ENCODE measurements around the gene SLC25A27. TPM values are rescaled to one million over a fixed set of nuclear protein-coding genes. Genes with fewer than 3 reads are reported as not detected.

SLC25A27 gene
- total and polyA plus RNA-seq, 2 of the 4 experiments (the other 2 are of a cell fraction): 1.3 TPM; not detected in 1

GRCh38 chr6:46628498-46628897 lies 24.3 kb upstream of the SLC25A27 start:
- no peak overlapping the region for H3K27ac ChIP-seq (ENCODE audit: insufficient read depth, low read length)
- intact Hi-C loops (cut with micrococcal nuclease) (loop anchor here (2.0 to 5.0 kb wide), 2 partner anchors 406 to 538 kb away; no protein-coding TSS in a partner anchor), in situ Hi-C loops (cut with MboI; ENCODE audit: low sequenced_read_pairs) (no loop called here), dilution Hi-C loops (cut with HindIII; ENCODE audit: low sequenced_read_pairs, unreplicated experiment) (no loop called here)
- no peak overlapping the region for H3K4ac ChIP-seq (ENCODE audit: low read depth, low read length)
- no peak overlapping the region for H2BK5ac ChIP-seq (ENCODE audit: low read depth, low read length, poor library complexity, severe bottlenecking)
- no peak overlapping the region for H2AK9ac ChIP-seq (replicated peaks; ENCODE audit: low read depth, low read length, poor library complexity)
- ChIA-PET CTCF (no interaction called here), POLR2A (ENCODE audit: unreplicated experiment) (no interaction called here)
- no peak overlapping the region for H2BK120ac ChIP-seq (ENCODE audit: low read depth, low read length)
- no peaks in the 10 kb centered on the region for H3K36me3 ChIP-seq (ENCODE audit: control insufficient read depth, insufficient read depth, low read length)
- no peaks in the 10 kb centered on the region for H4K20me1 ChIP-seq (ENCODE audit: insufficient read depth, low read length)
- no peak overlapping the region for H3K23ac ChIP-seq (ENCODE audit: low read depth, low read length)
- no peak overlapping the region for H3K18ac ChIP-seq (ENCODE audit: low read depth, low read length)
- H3K79me1 ChIP-seq (ENCODE audit: low read depth in 1 of 2, low read length in 2 of 2): no peaks in the 10 kb centered on the region
- H3K9me1 ChIP-seq (ENCODE audit: insufficient read depth, low read length): no peaks in the 10 kb centered on the region
- no peak overlapping the region for H4K8ac ChIP-seq (ENCODE audit: low read depth in 2 of 2, low read length in 2 of 2)
- no peak overlapping the region for H3K4me3 ChIP-seq (ENCODE audit: insufficient read depth, low read depth, low read length)
- no peak overlapping the region for H3K4me2 ChIP-seq (ENCODE audit: low read depth, low read length)
- no peak overlapping the region for H2BK15ac ChIP-seq (ENCODE audit: low read depth, low read length)
- no peak overlapping the region for H2AK5ac ChIP-seq (ENCODE audit: low read depth, low read length)
- no peaks in the 10 kb centered on the region for H3K4me1 ChIP-seq (ENCODE audit: control insufficient read depth, insufficient read depth, low read length)
- no peak overlapping the region for H4K91ac ChIP-seq (ENCODE audit: insufficient read depth, low read depth, low read length)
- H4K5ac ChIP-seq (ENCODE audit: low read depth, low read length): no peak overlapping the region
- no peak overlapping the region for H2BK20ac ChIP-seq (ENCODE audit: low read depth, low read length)
- TF ChIP-seq POLR2A (IDR thresholded peaks at IDR 0.05; ENCODE audit: low read depth, low read length) (no peak), RAD21 (IDR thresholded peaks at IDR 0.05; ENCODE audit: low read length) (no peak), RFX5 (IDR thresholded peaks at IDR 0.05; ENCODE audit: low read depth, low read length) (no peak), MAFK (IDR thresholded peaks at IDR 0.05; ENCODE audit: low read depth, low read length) (no peak), FOS (IDR thresholded peaks at IDR 0.05; ENCODE audit: low read depth, low read length) (no peak), CEBPB (IDR thresholded peaks at IDR 0.05; ENCODE audit: low read depth, low read length) (no peak), NFE2L2 (IDR thresholded peaks at IDR 0.05; ENCODE audit: low read depth, low read length) (no peak), BHLHE40 (IDR thresholded peaks at IDR 0.05; ENCODE audit: low read depth, low read length) (no peak), CHD1 (IDR thresholded peaks at IDR 0.05; ENCODE audit: low read depth, low read length) (no peak), MXI1 (IDR thresholded peaks at IDR 0.05; ENCODE audit: borderline replicate concordance, low read depth, low read length) (no peak), SMC3 (IDR thresholded peaks at IDR 0.05; ENCODE audit: low read depth, low read length) (no peak), RCOR1 (IDR thresholded peaks at IDR 0.05; ENCODE audit: insufficient replicate concordance, low read length) (no peak), MAZ (IDR thresholded peaks at IDR 0.05; ENCODE audit: borderline replicate concordance, low read depth, low read length) (no peak)
- TF ChIP-seq, protein P1, sequence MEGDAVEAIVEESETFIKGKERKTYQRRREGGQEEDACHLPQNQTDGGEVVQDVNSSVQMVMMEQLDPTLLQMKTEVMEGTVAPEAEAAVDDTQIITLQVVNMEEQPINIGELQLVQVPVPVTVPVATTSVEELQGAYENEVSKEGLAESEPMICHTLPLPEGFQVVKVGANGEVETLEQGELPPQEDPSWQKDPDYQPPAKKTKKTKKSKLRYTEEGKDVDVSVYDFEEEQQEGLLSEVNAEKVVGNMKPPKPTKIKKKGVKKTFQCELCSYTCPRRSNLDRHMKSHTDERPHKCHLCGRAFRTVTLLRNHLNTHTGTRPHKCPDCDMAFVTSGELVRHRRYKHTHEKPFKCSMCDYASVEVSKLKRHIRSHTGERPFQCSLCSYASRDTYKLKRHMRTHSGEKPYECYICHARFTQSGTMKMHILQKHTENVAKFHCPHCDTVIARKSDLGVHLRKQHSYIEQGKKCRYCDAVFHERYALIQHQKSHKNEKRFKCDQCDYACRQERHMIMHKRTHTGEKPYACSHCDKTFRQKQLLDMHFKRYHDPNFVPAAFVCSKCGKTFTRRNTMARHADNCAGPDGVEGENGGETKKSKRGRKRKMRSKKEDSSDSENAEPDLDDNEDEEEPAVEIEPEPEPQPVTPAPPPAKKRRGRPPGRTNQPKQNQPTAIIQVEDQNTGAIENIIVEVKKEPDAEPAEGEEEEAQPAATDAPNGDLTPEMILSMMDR (conservative IDR thresholded peaks at IDR 0.05; ENCODE audit: low read depth, low read length): no peak
- TF ChIP-seq, protein P2, sequence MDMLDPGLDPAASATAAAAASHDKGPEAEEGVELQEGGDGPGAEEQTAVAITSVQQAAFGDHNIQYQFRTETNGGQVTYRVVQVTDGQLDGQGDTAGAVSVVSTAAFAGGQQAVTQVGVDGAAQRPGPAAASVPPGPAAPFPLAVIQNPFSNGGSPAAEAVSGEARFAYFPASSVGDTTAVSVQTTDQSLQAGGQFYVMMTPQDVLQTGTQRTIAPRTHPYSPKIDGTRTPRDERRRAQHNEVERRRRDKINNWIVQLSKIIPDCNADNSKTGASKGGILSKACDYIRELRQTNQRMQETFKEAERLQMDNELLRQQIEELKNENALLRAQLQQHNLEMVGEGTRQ (IDR thresholded peaks at IDR 0.05; ENCODE audit: low read depth, low read length): no peak
- TF ChIP-seq, protein P3, sequence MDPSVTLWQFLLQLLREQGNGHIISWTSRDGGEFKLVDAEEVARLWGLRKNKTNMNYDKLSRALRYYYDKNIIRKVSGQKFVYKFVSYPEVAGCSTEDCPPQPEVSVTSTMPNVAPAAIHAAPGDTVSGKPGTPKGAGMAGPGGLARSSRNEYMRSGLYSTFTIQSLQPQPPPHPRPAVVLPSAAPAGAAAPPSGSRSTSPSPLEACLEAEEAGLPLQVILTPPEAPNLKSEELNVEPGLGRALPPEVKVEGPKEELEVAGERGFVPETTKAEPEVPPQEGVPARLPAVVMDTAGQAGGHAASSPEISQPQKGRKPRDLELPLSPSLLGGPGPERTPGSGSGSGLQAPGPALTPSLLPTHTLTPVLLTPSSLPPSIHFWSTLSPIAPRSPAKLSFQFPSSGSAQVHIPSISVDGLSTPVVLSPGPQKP (IDR thresholded peaks at IDR 0.05; ENCODE audit: borderline replicate concordance, low read depth, low read length): no peak
- no peaks in the 10 kb centered on the region for H3K9me3 ChIP-seq (ENCODE audit: control insufficient read depth, insufficient read depth, low read length)
- H3K9ac ChIP-seq (ENCODE audit: low read depth, low read length): no peak overlapping the region
- no peak for ATAC-seq (ENCODE audit: low read depth)
- WGBS, 2 experiments (ENCODE audit: extremely low coverage in 2 of 2, insufficient read length in 1 of 2): no CpG with 5 or more reads among the region's 1 CpG
- no peak overlapping the region for H3K14ac ChIP-seq (replicated peaks; ENCODE audit: low read depth, low read length)
- no TSS peak for BruUV-seq (replicated peaks)
- DNase-seq: no peak
- H3K27me3 ChIP-seq (ENCODE audit: control insufficient read depth, insufficient read depth, low read length): no peaks in the 10 kb centered on the region
- H3K56ac ChIP-seq (ENCODE audit: extremely low read depth, insufficient read depth, low read length): no peak overlapping the region
- no peak overlapping the region for H2AFZ ChIP-seq (replicated peaks; ENCODE audit: low read length, poor library complexity)

All from IMR-90 (cell line).